GM19463 (cell line): Measurements from ENCODE around the gene ACOT11.
"Not testable (repeated sequence)": the region's sequence is repeated elsewhere in the genome, so short reads cannot be mapped to it uniquely, and the experiment has no call there.

ENCODE experiments used
- ATAC-seq: cut with Tn5 transposase; IDR thresholded peaks from one replicate; pipeline ENCODE4 v1.9.1; 2021; ENCODE audit warnings: mild to moderate bottlenecking, moderate library complexity; ENCODE audit not compliant: unreplicated experiment

Gene ACOT11

DNA sequence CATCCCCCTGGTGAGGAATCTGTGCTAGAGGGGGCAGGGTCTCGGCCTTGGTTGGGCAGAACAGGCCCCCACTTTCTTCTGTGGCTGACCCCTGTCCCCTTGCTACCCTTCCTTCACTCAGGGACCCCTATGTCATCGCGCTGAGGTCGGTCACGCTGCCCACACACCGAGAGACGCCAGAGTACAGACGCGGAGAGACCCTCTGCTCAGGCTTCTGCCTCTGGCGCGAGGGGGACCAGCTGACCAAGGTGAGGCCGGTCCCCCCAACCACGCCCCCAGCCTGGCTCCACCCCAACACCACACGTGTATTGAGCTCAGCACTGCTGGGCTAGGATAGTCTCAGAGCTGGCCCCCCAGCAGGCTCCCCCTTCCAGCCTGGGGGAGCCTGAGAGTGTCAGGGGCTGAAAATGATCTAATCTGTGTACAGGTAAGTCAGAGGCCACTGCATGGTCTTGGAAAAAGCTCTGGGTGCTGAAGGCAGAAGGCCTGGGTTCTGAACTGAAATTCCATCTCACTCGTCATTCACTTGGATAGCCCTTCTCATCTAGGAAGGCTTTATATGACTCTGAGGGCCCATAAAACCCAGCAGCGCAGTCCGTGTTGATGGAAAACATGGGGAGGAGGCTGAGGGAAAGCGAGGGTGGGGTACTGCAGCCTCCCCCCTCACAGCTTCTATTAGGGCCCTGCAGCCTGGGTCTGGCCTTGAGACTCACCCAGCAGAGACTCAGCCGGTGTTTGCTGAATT is 60.0 kb downstream of the ACOT11 start:
- ATAC-seq: no peak

DNA sequence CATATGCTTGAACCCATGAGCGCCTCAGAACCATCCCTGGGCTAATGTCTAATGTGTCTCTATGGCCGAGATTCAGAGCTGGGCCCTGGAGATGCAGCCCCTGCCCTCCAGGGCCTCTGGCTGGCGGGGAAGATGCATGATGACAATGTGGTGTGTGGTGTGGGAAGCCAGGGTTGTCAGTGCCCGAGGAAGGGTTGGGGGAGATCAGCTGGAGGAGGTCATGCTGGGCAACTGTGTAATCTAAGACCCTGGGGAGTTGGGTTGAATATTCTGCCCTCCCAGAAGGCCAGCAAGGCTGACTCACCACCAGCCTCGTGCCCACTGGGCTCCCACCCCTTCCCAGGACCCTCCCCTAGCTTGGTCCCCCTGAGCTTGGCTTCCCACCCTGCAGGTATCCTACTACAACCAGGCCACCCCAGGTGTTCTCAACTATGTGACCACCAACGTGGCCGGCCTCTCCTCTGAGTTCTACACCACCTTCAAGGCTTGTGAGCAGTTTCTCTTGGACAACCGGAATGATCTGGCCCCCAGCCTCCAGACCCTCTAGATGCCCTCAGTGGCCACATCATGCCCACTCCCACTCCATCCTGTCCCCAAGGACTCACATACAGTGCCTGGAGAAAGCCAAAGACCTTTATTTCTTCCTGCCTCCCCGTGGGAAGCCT is 60.7 kb downstream of the ACOT11 start:
- ATAC-seq: no peak

DNA sequence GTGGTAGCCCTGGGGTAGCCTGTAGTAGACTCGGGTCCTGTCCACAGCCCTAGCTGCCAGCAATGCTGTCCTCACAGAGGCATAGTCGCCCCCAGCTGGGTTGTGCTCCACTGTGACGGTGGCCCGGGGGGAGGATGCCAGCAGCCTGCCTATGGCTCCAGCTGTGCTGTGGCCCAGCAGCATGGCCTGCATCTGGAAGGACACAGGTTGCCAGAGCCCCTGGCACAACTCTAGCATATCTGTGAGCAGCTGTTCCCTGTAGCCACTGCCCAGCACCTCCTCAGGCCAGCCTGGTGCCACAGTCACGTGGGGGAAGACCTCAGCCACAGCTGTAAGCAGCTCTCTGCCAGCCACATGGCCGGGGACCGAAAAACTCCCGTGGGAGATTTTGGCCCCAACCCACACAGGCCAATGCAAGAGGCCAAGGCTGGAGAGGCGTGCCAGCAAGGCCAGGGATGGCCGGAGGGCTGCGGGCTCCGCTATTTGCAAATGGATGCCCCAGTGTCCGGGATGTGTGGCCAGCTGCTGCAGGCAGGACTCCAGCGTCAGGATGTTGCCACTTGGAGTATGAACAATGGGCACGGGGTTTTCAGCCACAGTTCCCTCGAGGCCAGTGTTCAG is 61.4 kb downstream of the ACOT11 start:
- no peak for ATAC-seq

DNA sequence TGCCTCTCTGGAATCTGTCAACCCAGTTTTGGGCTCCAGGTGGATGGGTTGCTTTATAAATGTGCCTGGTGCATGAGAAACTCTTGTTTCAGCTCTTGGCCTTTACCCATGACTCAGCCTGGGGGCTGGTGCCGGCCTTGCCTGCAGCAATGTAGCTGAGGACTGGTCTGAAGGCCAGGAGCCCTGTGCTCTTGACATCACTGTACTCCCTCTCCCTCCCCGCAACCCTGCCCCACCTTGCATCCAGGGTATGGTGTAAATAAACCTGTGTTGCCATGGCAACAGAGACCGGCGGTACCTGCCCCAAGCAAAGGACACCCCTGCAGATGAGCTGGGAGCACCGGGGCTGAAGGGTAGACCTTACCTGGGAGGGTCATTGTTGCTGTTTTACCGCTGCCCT is 62.0 kb downstream of the ACOT11 start:
- no peak for ATAC-seq

DNA sequence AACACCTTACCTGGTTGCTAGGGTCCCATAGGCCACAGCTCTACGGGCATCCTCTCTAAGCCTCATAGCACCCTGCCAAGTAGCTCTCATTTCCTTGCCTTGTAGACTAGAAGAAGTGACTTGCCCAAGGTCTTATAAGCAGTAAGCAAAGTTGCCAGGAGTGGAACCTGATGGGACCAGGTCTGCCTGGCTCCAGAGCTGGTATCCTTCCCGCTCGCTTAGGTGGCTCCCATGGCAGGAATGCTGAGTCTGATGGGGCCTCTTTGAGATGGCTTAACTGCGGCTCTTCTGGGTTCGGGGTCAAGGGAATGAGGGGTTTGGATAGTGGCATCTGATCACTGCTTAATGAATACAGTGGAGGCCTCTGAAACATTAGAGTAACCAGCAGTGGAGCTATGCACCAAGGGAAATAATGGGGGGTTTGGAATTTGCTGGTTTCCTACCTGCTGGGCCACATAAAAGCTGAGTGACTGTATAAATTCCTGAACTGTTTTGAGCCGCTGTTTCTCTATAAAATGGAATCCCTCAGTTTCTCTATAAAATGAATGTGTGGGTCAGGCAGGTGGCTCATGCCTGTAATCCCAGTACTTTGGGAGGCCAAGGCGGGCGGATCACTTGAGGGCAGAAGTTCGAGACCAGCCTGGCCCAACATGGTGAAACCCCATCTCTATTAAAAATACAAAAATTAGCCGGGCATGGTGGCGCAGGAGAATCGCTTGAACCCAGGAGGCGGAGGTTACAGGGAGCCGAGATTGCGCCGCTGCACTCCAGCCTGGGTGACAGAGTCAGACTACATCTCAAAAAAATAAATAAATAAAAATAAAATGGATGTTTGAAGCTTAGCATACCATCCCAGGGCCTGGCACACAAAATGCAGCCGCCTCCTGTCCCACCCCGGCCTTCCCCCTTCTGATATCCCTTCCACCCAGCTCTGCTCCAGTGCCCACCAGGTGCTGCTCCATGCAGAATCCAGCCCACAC is 62.9 kb downstream of the ACOT11 start:
- ATAC-seq: no peak

- ATAC-seq: no peak
These were observed 63.6 kb downstream of the ACOT11 start for GRCh38 chr1:54611621-54612020.

- no peak for ATAC-seq
These were observed 66.0 kb downstream of the ACOT11 start for GRCh38 chr1:54614024-54614423.

DNA sequence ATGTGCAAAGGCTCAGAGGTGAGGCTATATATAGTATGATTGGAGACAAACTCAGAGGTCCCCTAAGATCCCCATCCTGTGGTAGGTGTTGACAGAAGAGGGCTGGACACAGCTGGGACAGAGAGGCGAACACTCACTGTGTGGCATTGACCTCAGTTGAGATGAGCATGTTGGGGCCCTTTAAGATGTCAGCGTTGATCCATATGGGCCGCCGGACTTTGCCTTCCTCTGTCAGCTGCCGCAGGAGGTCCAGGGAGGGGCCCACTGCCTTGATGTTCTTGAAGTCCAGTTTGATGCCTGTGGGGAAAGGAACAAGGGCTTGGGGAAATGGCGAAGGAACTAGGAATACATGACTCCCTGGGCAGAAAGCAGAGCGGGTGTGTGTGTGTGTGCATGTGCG is 66.5 kb downstream of the ACOT11 start:
- no peak for ATAC-seq

DNA sequence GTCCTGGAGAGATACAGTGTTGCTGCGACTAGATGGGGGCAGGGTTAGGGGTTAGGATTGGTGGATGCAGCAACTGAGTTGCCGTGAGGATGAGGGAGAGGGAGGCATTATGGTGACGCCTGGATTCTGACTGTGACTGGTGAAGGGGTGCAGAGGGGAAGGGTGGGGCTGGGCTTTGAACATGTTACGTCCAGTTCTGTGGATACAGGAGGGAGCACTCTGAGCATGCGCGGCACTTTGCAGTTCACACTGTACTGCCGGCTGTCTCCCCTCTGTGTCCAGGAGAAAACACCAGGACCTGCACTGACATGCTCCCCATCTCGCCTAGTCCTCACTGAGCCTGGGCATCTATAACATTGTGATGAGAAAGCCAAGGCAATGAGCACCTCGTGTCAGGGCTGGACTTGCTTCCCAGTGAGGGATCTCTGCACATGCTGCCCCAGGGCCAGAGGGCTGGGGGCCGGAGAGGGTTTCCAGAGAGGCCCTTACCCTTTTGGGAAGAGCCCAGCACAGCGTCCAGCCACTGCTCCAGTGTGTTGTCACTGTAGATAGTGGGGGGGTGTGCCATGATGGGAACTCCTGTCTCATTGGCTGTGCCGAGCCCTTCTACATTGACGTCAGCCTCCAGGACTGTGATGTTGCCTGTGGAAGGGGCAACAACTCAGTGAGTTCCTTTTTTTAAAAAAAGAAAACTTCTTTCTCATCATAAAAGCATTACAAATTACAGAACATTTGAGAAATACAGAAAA is 67.7 kb downstream of the ACOT11 start:
- no peak for ATAC-seq

DNA sequence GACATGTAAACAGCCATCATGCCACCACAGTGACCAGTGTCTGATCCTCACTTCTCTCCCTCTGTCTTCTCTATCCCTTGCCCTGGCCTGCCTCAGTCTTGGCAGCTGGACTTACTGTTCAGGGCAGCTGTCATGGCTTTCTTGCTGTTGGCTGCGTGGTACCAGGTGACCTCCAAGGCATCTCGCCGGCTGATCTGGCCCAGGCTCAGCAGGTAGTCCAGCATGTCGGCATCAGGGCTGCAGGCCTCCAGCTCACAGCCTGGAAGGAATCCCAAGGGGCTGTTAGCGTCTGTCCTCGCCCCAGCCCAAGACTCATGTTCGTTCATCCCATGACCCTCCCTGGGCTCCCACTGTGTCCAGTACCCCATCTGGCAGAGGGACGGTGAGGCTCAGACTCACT is 71.7 kb downstream of the ACOT11 start:
- no peak for ATAC-seq

- no peak for ATAC-seq
These were observed 75.4 kb downstream of the ACOT11 start, which contains the start of gene FAM151A for GRCh38 chr1:54623216-54624007. FAM151A (minus strand) TSS chr1:54623525; CDS start chr1:54623395, 130 bp downstream.

GRCh38 chr1:54624466-54625464 is 76.7 kb downstream of the ACOT11 start:
- ATAC-seq: no peak

GRCh38 chr1:54627196-54627595 is 79.2 kb downstream of the ACOT11 start:
- ATAC-seq: no peak

GRCh38 chr1:54635804-54636203 is 87.8 kb downstream of the ACOT11 start:
- ATAC-seq: not testable (repeated sequence)

- not testable (repeated sequence) for ATAC-seq
These were observed 88.7 kb downstream of the ACOT11 start for GRCh38 chr1:54636461-54637446.

DNA sequence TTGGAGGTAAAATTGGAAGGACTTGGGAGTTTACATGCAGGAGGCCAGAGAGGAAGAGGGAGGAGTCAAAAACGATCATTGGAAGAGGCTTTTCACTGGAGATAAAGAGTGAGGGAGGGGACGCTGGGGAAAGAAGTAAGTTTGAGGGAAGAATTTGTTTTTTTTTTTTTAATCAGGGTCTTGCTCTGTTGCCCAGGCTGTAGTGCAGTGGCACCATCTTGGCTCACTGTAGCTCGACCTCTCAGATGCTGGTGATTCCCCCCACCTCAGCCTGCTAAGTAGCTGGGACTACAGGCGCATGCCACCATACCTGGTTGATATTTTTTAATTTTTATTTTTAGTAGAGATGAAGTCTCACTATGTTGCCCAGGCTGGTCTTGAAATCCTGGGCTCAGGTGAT is 92.3 kb downstream of the ACOT11 start:
- ATAC-seq: no peak
